CD4-positive, alpha-beta T cell (primary cell): ENCODE results near the gene CNMD. TPM values are rescaled to one million over a fixed set of nuclear protein-coding genes. Genes with fewer than 3 reads are reported as not detected.

Experiments
- ATAC-seq: fragments of 200-7000 bp; cut with Tn5 transposase; one replicate; pipeline ENCODE4 v1.10.0; 2022; ENCODE audit warnings: mild to moderate bottlenecking; ENCODE audit not compliant: poor library complexity
- CTCF ChIA-PET: fragments of 350-600 bp; sonication (Branson Sonifier 250); formaldehyde crosslinking; loops from one replicate; lab custom pipeline; 2021; ENCODE audit warnings: antibody characterized with exemption, inconsistent platforms; lab: Charles Lee
- POLR2A ChIA-PET: fragments of 350-600 bp; sonication (Branson Sonifier 250); formaldehyde crosslinking; loops from one replicate; lab custom pipeline; 2021; ENCODE audit warnings: antibody characterized with exemption, inconsistent platforms; lab: Charles Lee
- DNase-seq, 14 experiments: peaks; one replicate each; pipeline ENCODE4 v3.0.0-alpha.2; 2013 to 2020; ENCODE audit warnings: mixed read lengths in 2 of 14
- H3K27ac ChIP-seq, 2 donors: one replicate each; pipeline versions ENCODE4 v1.5.1 to v1.7.0; 2013; ENCODE audit warnings: low read length in 2 of 2, low read depth in 1 of 2, mild to moderate bottlenecking in 1 of 2
- H3K27me3 ChIP-seq, 2 experiments: 1 replicate in 1 of 2; 2 replicates in 1 of 2; pipeline versions ENCODE4 v1.6.1 to v1.7.0; 2013; ENCODE audit warnings: low read length in 2 of 2, control low read depth in 1 of 2, mild to moderate bottlenecking in 1 of 2, moderate library complexity in 1 of 2; ENCODE audit not compliant: insufficient read depth in 2 of 2, control insufficient read depth in 1 of 2
- H3K36me3 ChIP-seq: one replicate; pipeline ENCODE4 v1.6.1; 2013; ENCODE audit warnings: low read length, control low read depth; ENCODE audit not compliant: insufficient read depth
- H3K4me1 ChIP-seq: one replicate; pipeline ENCODE4 v1.6.1; 2013; ENCODE audit warnings: low read length, control low read depth; ENCODE audit not compliant: insufficient read depth
- H3K4me3 ChIP-seq: one replicate; pipeline ENCODE4 v1.5.1; 2013; ENCODE audit warnings: mild to moderate bottlenecking, low read length, moderate library complexity
- H3K9me3 ChIP-seq, 2 experiments: 1 replicate in 1 of 2; 2 replicates in 1 of 2; pipeline versions ENCODE4 v1.6.1 to v1.7.0; 2013; ENCODE audit warnings: low read length in 2 of 2, mild to moderate bottlenecking in 2 of 2, control low read depth in 1 of 2, moderate library complexity in 1 of 2; ENCODE audit not compliant: control insufficient read depth in 1 of 2, insufficient read depth in 1 of 2
- H3K27ac Mint-ChIP-seq: one replicate; pipeline ENCODE4 v1.8.0; 2020; ENCODE audit warnings: mixed read lengths
- H3K27me3 Mint-ChIP-seq: one replicate; pipeline ENCODE4 v1.8.0; 2021; ENCODE audit warnings: mixed read lengths
- H3K36me3 Mint-ChIP-seq: one replicate; pipeline ENCODE4 v1.8.0; 2021; ENCODE audit warnings: low read depth, mixed read lengths
- H3K4me1 Mint-ChIP-seq: one replicate; pipeline ENCODE4 v1.8.0; 2021; ENCODE audit warnings: low read depth, mixed read lengths
- H3K4me3 Mint-ChIP-seq: one replicate; pipeline ENCODE4 v1.8.0; 2020; ENCODE audit warnings: mild to moderate bottlenecking, mixed read lengths
- H3K9me3 Mint-ChIP-seq: one replicate; pipeline ENCODE4 v1.8.0; 2020; ENCODE audit warnings: mixed read lengths
- intact Hi-C, 2 experiments: fragments of 100-400 bp; cut with DNase I in 1 of 2; cut with micrococcal nuclease in 1 of 2; formaldehyde crosslinking; loops; one replicate each; pipeline versions ENCODE4 v1.15.1 to v1.9.0; 2023 to 2025; cut with DNase I, micrococcal nuclease
- total RNA-seq, 174 experiments: library from RNA in 2 of 174; stranded (reverse) in 2 of 174; gene quantifications; one replicate each; pipeline ENCODE4 v1.2.3 and lab custom pipeline; 2021 to 2026
- TF ChIP-seq, protein P1 (sequence below): fragments of 200-600 bp; IDR thresholded peaks from one replicate; pipeline ENCODE4 v1.8.0; 2022; ENCODE audit warnings: antibody characterized with exemption, mild to moderate bottlenecking

The CNMD gene
- total RNA-seq, 2 experiments from 2014 or later, result not detected

DNA sequence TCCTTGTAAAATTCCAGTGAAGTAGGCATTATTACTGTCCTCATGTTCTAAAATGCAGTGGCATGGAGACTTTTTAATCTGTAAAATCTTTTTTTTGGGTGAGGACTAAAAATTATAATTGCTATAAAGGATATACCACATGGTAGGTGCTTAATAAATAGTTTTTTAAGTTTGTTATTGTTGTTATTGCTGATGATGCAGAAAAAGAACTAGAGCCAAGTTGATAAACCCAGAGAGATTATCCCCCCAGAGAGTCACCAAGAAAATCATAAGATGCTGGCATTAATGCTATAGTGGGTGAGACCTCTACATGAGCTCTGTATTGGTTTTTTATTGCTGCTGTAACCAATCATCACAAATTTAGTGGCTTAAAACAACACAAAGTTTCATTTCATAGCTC lies 44.3 kb upstream of the CNMD start:
- Histone ChIP-seq H3K9me3 (no peaks in the 10 kb centered on the region), H3K36me3 (no peaks in the 10 kb centered on the region), H3K27me3 (peaks cover 0 to 2% of the 10 kb centered on the region in 2 experiments), H3K27ac (no peak overlapping the region), H3K4me1 (no peaks in the 10 kb centered on the region), H3K4me3 (no peak overlapping the region)
- Mint-ChIP-seq H3K27me3 (no peaks in the 10 kb centered on the region), H3K4me3 (no peak overlapping the region), H3K27ac (no peak overlapping the region), H3K9me3 (no peaks in the 10 kb centered on the region), H3K36me3 (no peaks in the 10 kb centered on the region), H3K4me1 (no peaks in the 10 kb centered on the region)
- DNase-seq, result no peak
- POLR2A ChIA-PET, result no interaction called here
- intact Hi-C loops, result no loop called here
- no peak for ATAC-seq
- TF ChIP-seq, protein P1, sequence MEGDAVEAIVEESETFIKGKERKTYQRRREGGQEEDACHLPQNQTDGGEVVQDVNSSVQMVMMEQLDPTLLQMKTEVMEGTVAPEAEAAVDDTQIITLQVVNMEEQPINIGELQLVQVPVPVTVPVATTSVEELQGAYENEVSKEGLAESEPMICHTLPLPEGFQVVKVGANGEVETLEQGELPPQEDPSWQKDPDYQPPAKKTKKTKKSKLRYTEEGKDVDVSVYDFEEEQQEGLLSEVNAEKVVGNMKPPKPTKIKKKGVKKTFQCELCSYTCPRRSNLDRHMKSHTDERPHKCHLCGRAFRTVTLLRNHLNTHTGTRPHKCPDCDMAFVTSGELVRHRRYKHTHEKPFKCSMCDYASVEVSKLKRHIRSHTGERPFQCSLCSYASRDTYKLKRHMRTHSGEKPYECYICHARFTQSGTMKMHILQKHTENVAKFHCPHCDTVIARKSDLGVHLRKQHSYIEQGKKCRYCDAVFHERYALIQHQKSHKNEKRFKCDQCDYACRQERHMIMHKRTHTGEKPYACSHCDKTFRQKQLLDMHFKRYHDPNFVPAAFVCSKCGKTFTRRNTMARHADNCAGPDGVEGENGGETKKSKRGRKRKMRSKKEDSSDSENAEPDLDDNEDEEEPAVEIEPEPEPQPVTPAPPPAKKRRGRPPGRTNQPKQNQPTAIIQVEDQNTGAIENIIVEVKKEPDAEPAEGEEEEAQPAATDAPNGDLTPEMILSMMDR, result no peak
- CTCF ChIA-PET, result no interaction called here

- Mint-ChIP-seq H3K36me3 (no peaks in the 10 kb centered on the region), H3K4me3 (no peak overlapping the region), H3K27me3 (no peaks in the 10 kb centered on the region), H3K4me1 (no peaks in the 10 kb centered on the region), H3K9me3 (no peaks in the 10 kb centered on the region), H3K27ac (no peak overlapping the region)
- CTCF ChIA-PET, result no interaction called here
- intact Hi-C loops, result no loop called here
- DNase-seq, result no peak
- POLR2A ChIA-PET, result no interaction called here
- TF ChIP-seq, protein P1, result no peak
- Histone ChIP-seq H3K27me3 (no peaks in the 10 kb centered on the region), H3K9me3 (no peaks in the 10 kb centered on the region), H3K27ac (no peak overlapping the region), H3K4me1 (no peaks in the 10 kb centered on the region), H3K36me3 (no peaks in the 10 kb centered on the region), H3K4me3 (no peak overlapping the region)
- ATAC-seq, result no peak
These were observed 43.1 kb upstream of the CNMD start for GRCh38 chr13:52782471-52783448.

DNA sequence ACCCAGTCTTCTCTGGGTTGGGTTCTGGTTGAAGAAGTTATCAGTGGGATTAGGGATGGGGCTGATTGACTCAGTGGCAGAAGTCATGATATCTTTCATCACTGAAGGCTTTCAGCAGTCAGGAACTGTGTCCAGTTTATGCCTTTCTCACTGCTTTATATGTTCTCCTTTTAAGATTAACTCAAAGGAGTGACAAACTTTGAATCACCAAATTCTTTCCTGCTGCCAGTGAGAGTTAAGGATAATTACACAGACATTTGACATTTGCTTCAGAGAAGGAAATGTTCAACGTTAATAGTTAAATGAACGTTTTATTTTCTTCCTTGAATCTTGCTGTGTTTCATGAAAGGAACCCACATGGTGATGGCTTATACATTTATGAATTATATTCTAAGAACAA lies 41.0 kb upstream of the CNMD start:
- H3K4me3 ChIP-seq, result no peak overlapping the region
- TF ChIP-seq, protein P1, result no peak
- Mint-ChIP-seq H3K36me3 (no peaks in the 10 kb centered on the region), H3K9me3 (no peaks in the 10 kb centered on the region), H3K27ac (no peak overlapping the region), H3K4me1 (no peaks in the 10 kb centered on the region), H3K4me3 (no peak overlapping the region), H3K27me3 (peaks cover 14% of the 10 kb centered on the region)
- DNase-seq, result no peak
- ChIA-PET CTCF (no interaction called here), POLR2A (no interaction called here)
- ATAC-seq, result no peak
- H3K4me1 ChIP-seq, result no peaks in the 10 kb centered on the region
- H3K27ac ChIP-seq, result no peak overlapping the region
- H3K36me3 ChIP-seq, result no peaks in the 10 kb centered on the region
- no peaks in the 10 kb centered on the region for H3K9me3 ChIP-seq
- intact Hi-C loops, result no loop called here
- peaks cover 3 to 6% of the 10 kb centered on the region in 2 experiments for H3K27me3 ChIP-seq
